Ovary (tissue), 9 donors: ENCODE results near the gene FOXN4. TPM values are rescaled to one million over a fixed set of nuclear protein-coding genes. Genes with fewer than 3 reads are reported as not detected.

Experiments
- DNase-seq, 5 donors: peaks; one replicate each; pipeline ENCODE4 v3.0.0-alpha.2; 2019 to 2020
- H3K27ac ChIP-seq, 2 donors: fragments of 200-600 bp; one replicate each; pipeline versions ENCODE4 v1.5.1 to v1.8.0; 2019 to 2022
- H3K27me3 ChIP-seq: fragments of 200-600 bp; one replicate; pipeline ENCODE4 v1.8.0; 2022
- H3K36me3 ChIP-seq: fragments of 200-600 bp; sonication (generic); one replicate; pipeline ENCODE4 v1.5.1; 2019
- H3K4me1 ChIP-seq: one replicate; pipeline ENCODE4 v1.8.1; 2013; ENCODE audit warnings: mild to moderate bottlenecking, moderate library complexity; ENCODE audit not compliant: insufficient read depth
- H3K4me3 ChIP-seq: fragments of 200-600 bp; sonication (generic); one replicate; pipeline ENCODE4 v1.5.1; 2017
- H3K9me3 ChIP-seq, 2 donors: fragments of 200-600 bp in 1 of 2; sonication (generic) in 1 of 2; one replicate each; pipeline versions ENCODE4 v1.5.1 to v1.8.1; 2013 to 2019; ENCODE audit warnings: mild to moderate bottlenecking in 1 of 2, moderate library complexity in 1 of 2
- CTCF ChIP-seq, 3 donors: fragments of 450-650 bp in 2 of 3; fragments of 200-600 bp in 1 of 3; IDR thresholded peaks; one replicate each; pipeline versions ENCODE4 v1.5.1 to v1.8.0; 2016 to 2022; ENCODE audit warnings: antibody characterized with exemption in 3 of 3, mild to moderate bottlenecking in 1 of 3
- EP300 ChIP-seq: sonication (generic); formaldehyde crosslinking; IDR thresholded peaks from one replicate; pipeline ENCODE4 v1.6.1; 2017; ENCODE audit warnings: antibody characterized with exemption
- POLR2A ChIP-seq: fragments of 450-650 bp; IDR thresholded peaks from one replicate; pipeline ENCODE4 v1.6.1; 2017; ENCODE audit warnings: antibody characterized with exemption, mild to moderate bottlenecking, moderate library complexity
- WGBS, 3 donors: extraction: QIAGEN DNeasy Blood & Tissue Kit in 1 of 3; methylation state at CpG; one replicate each; pipeline versions ENCODE4 v1.1.5 to v1.1.7; 2013 to 2017; 5-methylcytosine and 5-hydroxymethylcytosine counted together
- intact Hi-C, 4 donors: fragments of 100-400 bp; cut with DNase I; formaldehyde crosslinking; loops; one replicate each; pipeline versions ENCODE4 v1.11.0 to v1.15.1; 2022 to 2023
- polyA plus RNA-seq, 2 donors: library from polyadenylated mRNA; stranded (reverse); fragments of 200-250 nt in 1 of 2; fragments of 350-450 nt in 1 of 2; fragmentation: Illumina TruSeq in 1 of 2; extraction: RNeasy Lipid Tissue Mini Kit (QIAGEN cat#74804) in 1 of 2; gene quantifications; one replicate each; pipeline ENCODE4 v1.2.3, GENCODE V29; 2013 to 2014
- total RNA-seq, 7 donors: library from RNA; depleted of rRNA in 2 of 7; stranded (reverse); fragments of >200 nt in 2 of 7; fragmentation: NEBNext Ultra II Directional in 3 of 7; extraction: Animal tissue kit (Norgen Biotek cat#: 25700) in 3 of 7; gene quantifications; one replicate each; pipeline versions ENCODE4 v1.1.0 to v1.2.4, GENCODE V29; 2016 to 2023
- donor health status: DM: no; HTN: no; CAD: no; lungs with moderate emphysema.
- donor health status: DM: no; HTN: no; CAD: no.
- donor health status: Bipolar disorder and iron deficiency.
- donor health status: DM: yes; HTN: yes; CAD: no.
- donor health status: DM: no; HTN: no; CAD: no.
- donor health status: DM: yes; HTN: yes; CAD: no.

FOXN4 gene
- total and polyA plus RNA-seq, 9 donors, result 0.05 to 0.80 (median 0.20) TPM; not detected in 6

- Histone ChIP-seq H3K36me3 (no peaks in the 10 kb centered on the region), H3K4me3 (no peak overlapping the region), H3K27me3 (no peaks in the 10 kb centered on the region), H3K9me3 (no peaks in the 10 kb centered on the region), H3K27ac (no peak overlapping the region), H3K4me1 (peaks cover 11% of the 10 kb centered on the region)
- intact Hi-C loops, result no loop called here
- 76 to 85% (median 81%) methylated on average over 4 of the region's 4 CpGs for WGBS, 3 donors
- TF ChIP-seq EP300 (no peak), CTCF (IDR thresholded peaks at IDR 0.05) (no peak), POLR2A (no peak)
- DNase-seq, result no peak
These were observed 33.9 kb downstream of the FOXN4 start for GRCh38 chr12:109275173-109275572.

GRCh38 chr12:109274381-109274780, 34.7 kb downstream of the FOXN4 start:
- H3K27me3 ChIP-seq, result no peaks in the 10 kb centered on the region
- H3K4me1 ChIP-seq, result peaks cover 11% of the 10 kb centered on the region
- intact Hi-C loops, result no loop called here
- H3K36me3 ChIP-seq, result no peaks in the 10 kb centered on the region
- no peak for DNase-seq
- no peaks in the 10 kb centered on the region for H3K9me3 ChIP-seq
- H3K4me3 ChIP-seq, result no peak overlapping the region
- no peak overlapping the region for H3K27ac ChIP-seq
- WGBS, 3 donors, result 87 to 95% (median 89%) methylated on average over 1 of the region's 1 CpG
- TF ChIP-seq POLR2A (no peak), EP300 (no peak), CTCF (IDR thresholded peaks at IDR 0.05) (no peak)

- intact Hi-C loops, result no loop called here
- 27 to 32% (median 29%) methylated on average over 16 of the region's 16 CpGs for WGBS, 3 donors
- Histone ChIP-seq H3K36me3 (no peaks in the 10 kb centered on the region), H3K27ac (no peak overlapping the region), H3K9me3 (no peaks in the 10 kb centered on the region), H3K4me3 (no peak overlapping the region), H3K4me1 (peaks cover 3% of the 10 kb centered on the region), H3K27me3 (no peaks in the 10 kb centered on the region)
- DNase-seq, result no peak
- TF ChIP-seq EP300 (no peak), POLR2A (no peak)
These were observed 35.7 kb downstream of the FOXN4 start for GRCh38 chr12:109273354-109273753.

- Histone ChIP-seq H3K27ac (no peak overlapping the region), H3K36me3 (no peaks in the 10 kb centered on the region), H3K4me3 (no peak overlapping the region), H3K9me3 (no peaks in the 10 kb centered on the region), H3K4me1 (no peaks in the 10 kb centered on the region), H3K27me3 (no peaks in the 10 kb centered on the region)
- no peak for DNase-seq
- 86 to 95% (median 92%) methylated on average over 3 of the region's 3 CpGs for WGBS, 3 donors
- TF ChIP-seq CTCF (IDR thresholded peaks at IDR 0.05), result no peak
- TF ChIP-seq EP300, result no peak
- no peak for TF ChIP-seq POLR2A
- intact Hi-C loops, result no loop called here
These were observed 37.7 kb downstream of the FOXN4 start for GRCh38 chr12:109271418-109271817.

- no peaks in the 10 kb centered on the region for H3K27me3 ChIP-seq
- H3K27ac ChIP-seq, result no peak overlapping the region
- WGBS, 3 donors, result 0 to 8% (median 4%) methylated on average over 1 of the region's 1 CpG
- H3K4me3 ChIP-seq, result no peak overlapping the region
- H3K36me3 ChIP-seq, result no peaks in the 10 kb centered on the region
- DNase-seq, result no peak
- intact Hi-C loops, result no loop called here
- H3K4me1 ChIP-seq, result no peaks in the 10 kb centered on the region
- no peaks in the 10 kb centered on the region for H3K9me3 ChIP-seq
- TF ChIP-seq POLR2A (no peak), EP300 (no peak), CTCF (IDR thresholded peaks at IDR 0.05) (no peak)
These were observed 38.6 kb downstream of the FOXN4 start for GRCh38 chr12:109270494-109270893.
